ENCODE data around the gene SLC35F1.

Gene SLC35F1

GRCh38 chr6:118295336-118295735 lies 388.3 kb downstream of the SLC35F1 start:
- no peak overlapping the region for H3K4me3 ChIP-seq (ENCODE audit: low read depth, low read length)
- DNase-seq (ENCODE audit: low read depth): no peak

- no peak overlapping the region for H3K4me3 ChIP-seq (ENCODE audit: low read depth, low read length)
- DNase-seq (ENCODE audit: low read depth): no peak
Measured at GRCh38 chr6:118296129-118296901, 389.3 kb downstream of the SLC35F1 start.

- no peak overlapping the region for H3K4me3 ChIP-seq (ENCODE audit: low read depth, low read length)
- no peak for DNase-seq (ENCODE audit: low read depth)
Measured at GRCh38 chr6:118297821-118298220, 390.8 kb downstream of the SLC35F1 start.

GRCh38 chr6:118298476-118299427 lies 391.7 kb downstream of the SLC35F1 start:
- DNase-seq (ENCODE audit: low read depth): no peak
- H3K4me3 ChIP-seq (ENCODE audit: low read depth, low read length): no peak overlapping the region

- DNase-seq (ENCODE audit: low read depth): no peak
- no peak overlapping the region for H3K4me3 ChIP-seq (ENCODE audit: low read depth, low read length)
Measured at GRCh38 chr6:118299457-118299856, 392.4 kb downstream of the SLC35F1 start.

GRCh38 chr6:118304321-118304720 lies 397.3 kb downstream of the SLC35F1 start:
- no peak overlapping the region for H3K4me3 ChIP-seq (ENCODE audit: low read depth, low read length)
- DNase-seq (ENCODE audit: low read depth): no peak

GRCh38 chr6:118305081-118305480 lies 398.0 kb downstream of the SLC35F1 start:
- H3K4me3 ChIP-seq (ENCODE audit: low read depth, low read length): no peak overlapping the region
- no peak for DNase-seq (ENCODE audit: low read depth)

GRCh38 chr6:118306392-118307238 lies 399.6 kb downstream of the SLC35F1 start:
- DNase-seq (ENCODE audit: low read depth): no peak
- H3K4me3 ChIP-seq (ENCODE audit: low read depth, low read length): no peak overlapping the region

GRCh38 chr6:118307581-118307980 lies 400.5 kb downstream of the SLC35F1 start:
- no peak for DNase-seq (ENCODE audit: low read depth)
- H3K4me3 ChIP-seq (ENCODE audit: low read depth, low read length): no peak overlapping the region

GRCh38 chr6:118309337-118310093 lies 402.5 kb downstream of the SLC35F1 start:
- no peak overlapping the region for H3K4me3 ChIP-seq (ENCODE audit: low read depth, low read length)
- DNase-seq (ENCODE audit: low read depth): no peak

- no peak for DNase-seq (ENCODE audit: low read depth)
- no peak overlapping the region for H3K4me3 ChIP-seq (ENCODE audit: low read depth, low read length)
Measured at GRCh38 chr6:118313208-118313607, 406.1 kb downstream of the SLC35F1 start.

GRCh38 chr6:118313762-118314161 lies 406.7 kb downstream of the SLC35F1 start:
- no peak for DNase-seq (ENCODE audit: low read depth)
- no peak overlapping the region for H3K4me3 ChIP-seq (ENCODE audit: low read depth, low read length)

GRCh38 chr6:118316796-118317384 lies 409.8 kb downstream of the SLC35F1 start:
- no peak overlapping the region for H3K4me3 ChIP-seq (ENCODE audit: low read depth, low read length)
- DNase-seq (ENCODE audit: low read depth): no peak

GRCh38 chr6:118317581-118318563 lies 410.8 kb downstream of the SLC35F1 start:
- H3K4me3 ChIP-seq (ENCODE audit: low read depth, low read length): no peak overlapping the region
- DNase-seq (ENCODE audit: low read depth): no peak

GRCh38 chr6:118318648-118319047 lies 411.6 kb downstream of the SLC35F1 start:
- no peak overlapping the region for H3K4me3 ChIP-seq (ENCODE audit: low read depth, low read length)
- DNase-seq (ENCODE audit: low read depth): no peak

- no peak for DNase-seq (ENCODE audit: low read depth)
Measured at GRCh38 chr6:118319416-118319815, 412.4 kb downstream of the SLC35F1 start.

GRCh38 chr6:118319894-118320649 lies 413.0 kb downstream of the SLC35F1 start:
- no peak for DNase-seq (ENCODE audit: low read depth)

More at GRCh38 chr6:118319416-118319815, 412.4 kb downstream of the SLC35F1 start:
- no peak overlapping the region for H3K4me3 ChIP-seq (ENCODE audit: low read depth, low read length)

More at GRCh38 chr6:118319894-118320649, 413.0 kb downstream of the SLC35F1 start:
- H3K4me3 ChIP-seq (ENCODE audit: low read depth, low read length): no peak overlapping the region

Data from skeletal muscle cell (primary cell).